ENCODE data around the gene MAGEA2B.
"Not testable (repeated sequence)": the region's sequence is repeated elsewhere in the genome, so short reads cannot be mapped to it uniquely, and the experiment has no call there.

Gene MAGEA2B

GRCh38 chrX:152758918-152759317 lies 44.5 kb downstream of the MAGEA2B start, which contains the start of gene CSAG3:
CSAG3 (plus strand) TSS chrX:152759218.
- not testable (repeated sequence) for DNase-seq

GRCh38 chrX:152759544-152759943 lies 45.1 kb downstream of the MAGEA2B start:
- not testable (repeated sequence) for DNase-seq

GRCh38 chrX:152761582-152761981 lies 47.2 kb downstream of the MAGEA2B start:
- not testable (repeated sequence) for DNase-seq

GRCh38 chrX:152766562-152766961 lies 52.1 kb downstream of the MAGEA2B start:
- DNase-seq, result not testable (repeated sequence)

Measured in NCI-H524 treated with DMSO at 0.1 percent for 48 hours (cell line).